Measurements from ENCODE around the gene CCND2. TPM values are rescaled to one million over a fixed set of nuclear protein-coding genes. Genes with fewer than 3 reads are reported as not detected.

Gene CCND2
- total and polyA plus RNA-seq, 4 donors: 17.1 to 170 (median 77.0) TPM

GRCh38 chr12:4250691-4251090 lies 22.9 kb upstream of the CCND2 start:
- no peak overlapping the region for H3K27ac ChIP-seq (ENCODE audit: low read depth in 1 of 2, low read length in 2 of 2)
- intact Hi-C loops (cut with DNase I): no loop called here
- WGBS, 2 donors: 71 to 74% methylated on average over 8 of the region's 8 CpGs
- H3K4me3 ChIP-seq (ENCODE audit: low read length in 2 of 2): no peak overlapping the region
- no peaks in the 10 kb centered on the region for H3K36me3 ChIP-seq (ENCODE audit: control insufficient read depth in 1 of 2, insufficient read depth in 2 of 2, low read length in 1 of 2)
- ATAC-seq (ENCODE audit: low FRiP score): no peak
- no peaks in the 10 kb centered on the region for H3K9me3 ChIP-seq (ENCODE audit: control insufficient read depth, low read length)
- no peaks in the 10 kb centered on the region for H3K27me3 ChIP-seq (ENCODE audit: control insufficient read depth in 1 of 2, insufficient read depth in 2 of 2, low read length in 1 of 2)
- no peak for DNase-seq
- no peaks in the 10 kb centered on the region for H3K4me1 ChIP-seq (ENCODE audit: control insufficient read depth in 1 of 2, insufficient read depth in 2 of 2, low read length in 2 of 2)

- Histone ChIP-seq H3K9me3 (ENCODE audit: control insufficient read depth, low read length) (no peaks in the 10 kb centered on the region), H3K36me3 (ENCODE audit: control insufficient read depth in 1 of 2, insufficient read depth in 2 of 2, low read length in 1 of 2) (no peaks in the 10 kb centered on the region), H3K4me1 (ENCODE audit: control insufficient read depth in 1 of 2, insufficient read depth in 2 of 2, low read length in 2 of 2) (no peaks in the 10 kb centered on the region), H3K27me3 (ENCODE audit: control insufficient read depth in 1 of 2, insufficient read depth in 2 of 2, low read length in 1 of 2) (no peaks in the 10 kb centered on the region), H3K4me3 (ENCODE audit: low read length in 2 of 2) (no peak overlapping the region), H3K27ac (ENCODE audit: low read depth in 1 of 2, low read length in 2 of 2) (no peak overlapping the region)
- ATAC-seq (ENCODE audit: low FRiP score) (no peak), DNase-seq (no peak)
- intact Hi-C loops (cut with DNase I): no loop called here
- 84 to 85% methylated on average over 6 of the region's 6 CpGs for WGBS, 2 donors
Observed at GRCh38 chr12:4251216-4251891, 22.2 kb upstream of the CCND2 start.

GRCh38 chr12:4251967-4252366 lies 21.6 kb upstream of the CCND2 start:
- intact Hi-C loops (cut with DNase I): no loop called here
- WGBS, 2 donors: 94 to 96% methylated on average over 2 of the region's 2 CpGs
- no peak for ATAC-seq (ENCODE audit: low FRiP score)

GRCh38 chr12:4252601-4253000 lies 21.0 kb upstream of the CCND2 start:
- intact Hi-C loops (cut with DNase I): no loop called here
- no peak for DNase-seq
- Histone ChIP-seq H3K4me3 (ENCODE audit: low read length in 2 of 2) (no peak overlapping the region), H3K27ac (ENCODE audit: low read depth in 1 of 2, low read length in 2 of 2) (no peak overlapping the region), H3K4me1 (ENCODE audit: control insufficient read depth in 1 of 2, insufficient read depth in 2 of 2, low read length in 2 of 2) (no peaks in the 10 kb centered on the region), H3K9me3 (ENCODE audit: control insufficient read depth, low read length) (no peaks in the 10 kb centered on the region), H3K27me3 (ENCODE audit: control insufficient read depth in 1 of 2, insufficient read depth in 2 of 2, low read length in 1 of 2) (no peaks in the 10 kb centered on the region), H3K36me3 (ENCODE audit: control insufficient read depth in 1 of 2, insufficient read depth in 2 of 2, low read length in 1 of 2) (no peaks in the 10 kb centered on the region)
- WGBS, 2 donors: 39 to 51% methylated on average over 5 of the region's 5 CpGs
- no peak for ATAC-seq (ENCODE audit: low FRiP score)

More at GRCh38 chr12:4251967-4252366, 21.6 kb upstream of the CCND2 start:
- DNase-seq: no peak
- Histone ChIP-seq H3K27ac (ENCODE audit: low read depth in 1 of 2, low read length in 2 of 2) (no peak overlapping the region), H3K9me3 (ENCODE audit: control insufficient read depth, low read length) (no peaks in the 10 kb centered on the region), H3K36me3 (ENCODE audit: control insufficient read depth in 1 of 2, insufficient read depth in 2 of 2, low read length in 1 of 2) (no peaks in the 10 kb centered on the region), H3K4me3 (ENCODE audit: low read length in 2 of 2) (no peak overlapping the region), H3K4me1 (ENCODE audit: control insufficient read depth in 1 of 2, insufficient read depth in 2 of 2, low read length in 2 of 2) (no peaks in the 10 kb centered on the region), H3K27me3 (ENCODE audit: control insufficient read depth in 1 of 2, insufficient read depth in 2 of 2, low read length in 1 of 2) (no peaks in the 10 kb centered on the region)

GRCh38 chr12:4256043-4256826 lies 17.3 kb upstream of the CCND2 start:
- no peaks in the 10 kb centered on the region for H3K9me3 ChIP-seq (ENCODE audit: control insufficient read depth, low read length)
- H3K4me3 ChIP-seq (ENCODE audit: low read length in 2 of 2): no peak overlapping the region
- H3K4me1 ChIP-seq (ENCODE audit: control insufficient read depth in 1 of 2, insufficient read depth in 2 of 2, low read length in 2 of 2): no peaks in the 10 kb centered on the region
- H3K36me3 ChIP-seq (ENCODE audit: control insufficient read depth in 1 of 2, insufficient read depth in 2 of 2, low read length in 1 of 2): no peaks in the 10 kb centered on the region
- no peak for ATAC-seq (ENCODE audit: low FRiP score)
- 90 to 100% methylated on average over 2 of the region's 2 CpGs for WGBS, 2 donors
- no peak for DNase-seq
- H3K27ac ChIP-seq (ENCODE audit: low read depth in 1 of 2, low read length in 2 of 2): no peak overlapping the region
- H3K27me3 ChIP-seq (ENCODE audit: control insufficient read depth in 1 of 2, insufficient read depth in 2 of 2, low read length in 1 of 2): no peaks in the 10 kb centered on the region
- intact Hi-C loops (cut with DNase I): no loop called here

DNA sequence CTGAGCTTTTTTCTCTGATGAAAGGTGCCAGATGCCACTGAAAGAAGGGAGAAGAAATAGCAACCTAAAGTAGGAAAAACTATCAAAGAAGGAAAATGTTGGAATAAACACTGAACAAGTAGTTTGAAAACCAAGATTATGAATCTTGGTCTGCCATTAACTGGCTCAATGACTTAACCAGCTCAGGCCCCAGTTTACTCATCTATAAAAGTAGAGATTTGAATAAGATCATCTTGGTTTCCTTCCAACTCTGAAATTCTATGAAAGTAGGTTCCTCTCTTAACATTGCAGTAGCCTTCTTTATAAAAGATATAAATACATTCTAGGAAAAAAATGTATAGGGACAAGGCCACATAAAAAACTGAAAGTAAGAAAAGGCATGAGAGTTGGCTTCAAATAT lies 16.1 kb upstream of the CCND2 start:
- no peak for DNase-seq
- H3K27ac ChIP-seq (ENCODE audit: low read depth in 1 of 2, low read length in 2 of 2): no peak overlapping the region
- no peaks in the 10 kb centered on the region for H3K9me3 ChIP-seq (ENCODE audit: control insufficient read depth, low read length)
- no peaks in the 10 kb centered on the region for H3K27me3 ChIP-seq (ENCODE audit: control insufficient read depth in 1 of 2, insufficient read depth in 2 of 2, low read length in 1 of 2)
- no peak overlapping the region for H3K4me3 ChIP-seq (ENCODE audit: low read length in 2 of 2)
- H3K4me1 ChIP-seq (ENCODE audit: control insufficient read depth in 1 of 2, insufficient read depth in 2 of 2, low read length in 2 of 2): no peaks in the 10 kb centered on the region
- intact Hi-C loops (cut with DNase I): no loop called here
- H3K36me3 ChIP-seq (ENCODE audit: control insufficient read depth in 1 of 2, insufficient read depth in 2 of 2, low read length in 1 of 2): no peaks in the 10 kb centered on the region
- no peak for ATAC-seq (ENCODE audit: low FRiP score)

DNA sequence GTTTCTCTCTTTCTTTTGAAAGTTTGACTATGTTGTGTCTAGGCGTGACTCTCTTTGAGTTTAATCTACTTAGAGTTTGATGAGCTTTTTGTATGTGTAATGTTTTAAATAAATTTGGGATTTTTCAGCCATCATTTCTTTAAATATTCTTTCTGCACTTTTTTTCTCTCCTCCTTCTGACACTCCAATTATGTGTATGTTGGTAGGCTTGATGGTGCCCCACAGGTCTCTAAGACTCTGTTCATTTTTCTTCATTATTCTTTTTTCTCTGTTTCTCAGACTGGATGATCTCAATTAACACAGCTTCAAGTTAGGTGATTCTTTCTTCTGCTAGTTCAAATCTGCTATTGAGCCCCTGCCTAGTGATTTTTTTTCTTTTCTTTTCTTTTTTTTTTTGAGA lies 14.5 kb upstream of the CCND2 start:
- no peak overlapping the region for H3K4me3 ChIP-seq (ENCODE audit: low read length in 2 of 2)
- ATAC-seq (ENCODE audit: low FRiP score) (no peak), DNase-seq (no peak)
- H3K27ac ChIP-seq (ENCODE audit: low read depth in 1 of 2, low read length in 2 of 2): no peak overlapping the region
- no peaks in the 10 kb centered on the region for H3K36me3 ChIP-seq (ENCODE audit: control insufficient read depth in 1 of 2, insufficient read depth in 2 of 2, low read length in 1 of 2)
- H3K4me1 ChIP-seq (ENCODE audit: control insufficient read depth in 1 of 2, insufficient read depth in 2 of 2, low read length in 2 of 2): no peaks in the 10 kb centered on the region
- WGBS, 2 donors: 95 to 100% methylated on average over 1 of the region's 1 CpG
- intact Hi-C loops (cut with DNase I): no loop called here
- no peaks in the 10 kb centered on the region for H3K9me3 ChIP-seq (ENCODE audit: control insufficient read depth, low read length)
- H3K27me3 ChIP-seq (ENCODE audit: control insufficient read depth in 1 of 2, insufficient read depth in 2 of 2, low read length in 1 of 2): no peaks in the 10 kb centered on the region

- ATAC-seq (ENCODE audit: low FRiP score): no peak
- no peaks in the 10 kb centered on the region for H3K27me3 ChIP-seq (ENCODE audit: control insufficient read depth in 1 of 2, insufficient read depth in 2 of 2, low read length in 1 of 2)
- H3K4me3 ChIP-seq (ENCODE audit: low read length in 2 of 2): no peak overlapping the region
- no peak for DNase-seq
- intact Hi-C loops (cut with DNase I): no loop called here
- H3K36me3 ChIP-seq (ENCODE audit: control insufficient read depth in 1 of 2, insufficient read depth in 2 of 2, low read length in 1 of 2): no peaks in the 10 kb centered on the region
- H3K4me1 ChIP-seq (ENCODE audit: control insufficient read depth in 1 of 2, insufficient read depth in 2 of 2, low read length in 2 of 2): no peaks in the 10 kb centered on the region
- H3K9me3 ChIP-seq (ENCODE audit: control insufficient read depth, low read length): no peaks in the 10 kb centered on the region
- no peak overlapping the region for H3K27ac ChIP-seq (ENCODE audit: low read depth in 1 of 2, low read length in 2 of 2)
Observed at GRCh38 chr12:4261655-4262054, 11.9 kb upstream of the CCND2 start.

GRCh38 chr12:4265280-4265679 lies 8.3 kb upstream of the CCND2 start:
- no peak for ATAC-seq (ENCODE audit: low FRiP score)
- intact Hi-C loops (cut with DNase I): no loop called here
- WGBS, 2 donors: 87 to 97% methylated on average over 4 of the region's 4 CpGs

More at GRCh38 chr12:4265280-4265679, 8.3 kb upstream of the CCND2 start:
- H3K9me3 ChIP-seq (ENCODE audit: control insufficient read depth, low read length): no peaks in the 10 kb centered on the region
- H3K4me3 ChIP-seq (ENCODE audit: low read length in 2 of 2): no peak overlapping the region
- no peaks in the 10 kb centered on the region for H3K36me3 ChIP-seq (ENCODE audit: control insufficient read depth in 1 of 2, insufficient read depth in 2 of 2, low read length in 1 of 2)
- H3K4me1 ChIP-seq (ENCODE audit: control insufficient read depth in 1 of 2, insufficient read depth in 2 of 2, low read length in 2 of 2): peaks cover 0 to 2% of the 10 kb centered on the region in 2 donors
- H3K27ac ChIP-seq (ENCODE audit: low read depth in 1 of 2, low read length in 2 of 2): no peak overlapping the region
- DNase-seq: no peak
- no peaks in the 10 kb centered on the region for H3K27me3 ChIP-seq (ENCODE audit: control insufficient read depth in 1 of 2, insufficient read depth in 2 of 2, low read length in 1 of 2)
